K562 (cell line): Measurements from ENCODE around the gene KLHDC2. TPM values are rescaled to one million over a fixed set of nuclear protein-coding genes. Genes with fewer than 3 reads are reported as not detected.

Source experiments
- ATAC-seq: fragments of 200-7000 bp; cut with Tn5 transposase; 3 replicates; pipeline ENCODE4 v1.9.1; 2020; ENCODE audit warnings: moderate library complexity
- BruUV-seq: library from RNA; stranded (reverse); fragments of 400-500 nt; replicated peaks from 2 replicates; lab custom pipeline; 2021; lab: Mats Ljungman, UMichigan
- CTCF ChIA-PET: fragments of 300-600 bp; formaldehyde crosslinking; extraction: SDS; loops from one replicate; lab custom pipeline; 2021; ENCODE audit warnings: low intra/inter-chr PET ratio; lab: Yijun Ruan, JAX
- POLR2A ChIA-PET: fragments of 300-600, 350-650 bp; sonication (Branson Sonifier 250); formaldehyde crosslinking; extraction: SDS; loops from one replicate; lab custom pipeline; 2021; ENCODE audit warnings: antibody characterized with exemption, inconsistent platforms; lab: Yijun Ruan, JAX
- DNase-seq, 4 experiments: peaks; one replicate each; pipeline versions ENCODE4 v3.0.0 to v3.0.0-alpha.2; 2011 to 2018; ENCODE audit warnings: low spot score in 3 of 4, mixed read lengths in 3 of 4; ENCODE audit errors: extremely low read depth in 1 of 4
- FAIRE-seq: peaks from 2 replicates; lab custom pipeline; 2011; peaks lifted over from hg19 to GRCh38; lab: Jason Lieb, UNC
- H2AFZ ChIP-seq: 2 replicates; pipeline ENCODE4 v1.6.0; 2011; ENCODE audit warnings: low read depth, low read length, control low read depth, inconsistent platforms
- H3K27ac ChIP-seq: fragments of 200-600 bp; 3 replicates; pipeline ENCODE4 v1.8.0; 2011; ENCODE audit warnings: low read depth, mild to moderate bottlenecking, control low read depth, inconsistent platforms, low read length, moderate library complexity, mixed read lengths; ENCODE audit errors: extremely low read depth
- H3K27me3 ChIP-seq, 2 experiments: fragments of 300-600 bp in 1 of 2; 2 replicates in 1 of 2; 3 replicates in 1 of 2; pipeline versions ENCODE4 v1.6.0 to v1.8.0; 2011; ENCODE audit warnings: inconsistent platforms in 2 of 2, low read length in 2 of 2, mild to moderate bottlenecking in 1 of 2, mixed read lengths in 1 of 2, moderate library complexity in 1 of 2; ENCODE audit not compliant: control insufficient read depth in 2 of 2, insufficient read depth in 2 of 2
- H3K36me3 ChIP-seq: fragments of 300-600 bp; 3 replicates; pipeline ENCODE4 v1.8.0; 2011; ENCODE audit warnings: mild to moderate bottlenecking, low read length, inconsistent platforms; ENCODE audit not compliant: control insufficient read depth, insufficient read depth
- H3K4me1 ChIP-seq, 2 experiments: fragments of 200-600 bp in 1 of 2; replicated peaks in 1 of 2; 2 replicates in 1 of 2; 3 replicates in 1 of 2; pipeline versions ENCODE4 v1.5.1 to v1.8.0; 2011; ENCODE audit warnings: inconsistent platforms in 2 of 2, low read length in 2 of 2, mild to moderate bottlenecking in 1 of 2, mixed read lengths in 1 of 2, moderate library complexity in 1 of 2; ENCODE audit not compliant: control insufficient read depth in 2 of 2, insufficient read depth in 2 of 2
- H3K4me2 ChIP-seq: 2 replicates; pipeline ENCODE4 v1.6.1; 2011; ENCODE audit warnings: low read length, control low read depth, inconsistent platforms, mixed read lengths; ENCODE audit not compliant: insufficient read depth
- H3K4me3 ChIP-seq: fragments of 200-600 bp; sonication (generic), shearing (Covaris generic); 2 replicates; pipeline ENCODE4 v1.5.1; 2016; ENCODE audit warnings: control low read depth, inconsistent platforms
- H3K79me2 ChIP-seq: fragments of 200-600 bp; 3 replicates; pipeline ENCODE4 v1.8.0; 2011; ENCODE audit warnings: low read length, inconsistent platforms; ENCODE audit not compliant: control insufficient read depth, insufficient read depth
- H3K9ac ChIP-seq, 2 experiments: 2 replicates each; pipeline versions ENCODE4 v1.6.0 to v1.6.1; 2011; ENCODE audit warnings: low read depth in 2 of 2, low read length in 2 of 2, control low read depth in 1 of 2, inconsistent platforms in 1 of 2, mild to moderate bottlenecking in 1 of 2, mixed read lengths in 1 of 2; ENCODE audit not compliant: insufficient read depth in 1 of 2
- H3K9me1 ChIP-seq: one replicate; pipeline ENCODE4 v1.6.0; 2011; ENCODE audit warnings: inconsistent platforms, mild to moderate bottlenecking, low read length, moderate library complexity; ENCODE audit not compliant: control insufficient read depth, insufficient read depth
- H3K9me3 ChIP-seq: replicated peaks from 2 replicates; pipeline ENCODE4 v1.5.1; 2011; ENCODE audit warnings: low read depth, low read length, inconsistent platforms; ENCODE audit not compliant: control insufficient read depth, insufficient read depth
- H4K20me1 ChIP-seq: replicated peaks from 2 replicates; pipeline ENCODE4 v1.6.1; 2011; ENCODE audit warnings: low read length, inconsistent platforms, mixed read lengths; ENCODE audit not compliant: control insufficient read depth, insufficient read depth
- CHD1 ChIP-seq: fragments of 200-600 bp; sonication (generic); IDR thresholded peaks from one replicate; pipeline ENCODE4 v1.6.1; 2012; ENCODE audit warnings: mild to moderate bottlenecking, moderate library complexity, low read length, inconsistent platforms
- CTBP1 ChIP-seq: fragments of 450-650 bp; IDR thresholded peaks from 2 replicates; pipeline ENCODE4 v1.6.1; 2016; ENCODE audit warnings: borderline replicate concordance
- EP400 ChIP-seq: fragments of 450-650 bp; IDR thresholded peaks from 2 replicates; pipeline ENCODE4 v1.6.1; 2017; ENCODE audit warnings: antibody characterized with exemption, mild to moderate bottlenecking, moderate library complexity
- GABPA ChIP-seq: fragments of 200-800 bp; sonication (Bioruptor generic); conservative IDR thresholded peaks from 2 replicates; pipeline ENCODE4 v1.6.1; 2016; ENCODE audit warnings: low read depth, missing genetic modification characterization, missing compliant biosample characterization
- GTF2A2 ChIP-seq: IDR thresholded peaks from 2 replicates; pipeline ENCODE4 v1.6.1; 2016; ENCODE audit warnings: mild to moderate bottlenecking, missing genetic modification characterization, missing compliant biosample characterization
- GTF2E2 ChIP-seq: fragments of 200-800 bp; sonication (Bioruptor generic); IDR thresholded peaks from 2 replicates; pipeline ENCODE4 v1.6.1; 2016; ENCODE audit warnings: missing genetic modification characterization, missing compliant biosample characterization
- L3MBTL2 ChIP-seq: fragments of 450-650 bp; IDR thresholded peaks from 2 replicates; pipeline ENCODE4 v1.6.1; 2016; ENCODE audit warnings: mild to moderate bottlenecking, moderate library complexity
- MAFK ChIP-seq: IDR thresholded peaks from 2 replicates; pipeline ENCODE4 v1.6.1; 2011; ENCODE audit warnings: low read length, improper control_type of control experiment
- MEIS2 ChIP-seq: fragments of 450-650 bp; IDR thresholded peaks from 2 replicates; pipeline ENCODE4 v1.6.1; 2014; ENCODE audit warnings: mild to moderate bottlenecking; ENCODE audit not compliant: partially characterized antibody
- PYGO2 ChIP-seq: fragments of 450-650 bp; IDR thresholded peaks from 2 replicates; pipeline ENCODE4 v1.6.1; 2016; ENCODE audit warnings: mild to moderate bottlenecking, missing genetic modification characterization, moderate library complexity, missing compliant biosample characterization
- SP2 ChIP-seq: IDR thresholded peaks from 2 replicates; pipeline ENCODE4 v1.6.1; 2011; ENCODE audit warnings: mild to moderate bottlenecking, low read depth, low read length, moderate library complexity; ENCODE audit not compliant: poor library complexity, severe bottlenecking; ENCODE audit errors: extremely low read depth
- U2AF1 ChIP-seq: fragments of 200-400 bp; formaldehyde crosslinking; optimal IDR thresholded peaks from 2 replicates; pipeline ENCODE3; 2017; ENCODE audit warnings: mild to moderate bottlenecking, low read depth, low read length, moderate library complexity
- ZNF12 ChIP-seq: sonication (generic); formaldehyde crosslinking; IDR thresholded peaks from 2 replicates; pipeline ENCODE4 v1.4.0; 2020; ENCODE audit warnings: mild to moderate bottlenecking, missing genetic modification reagents
- ZNF407 ChIP-seq: fragments of 450-650 bp; IDR thresholded peaks from 2 replicates; pipeline ENCODE4 v1.6.1; 2016; ENCODE audit warnings: low read depth
- WGBS: fragments of 100-300 bp; shearing (Covaris generic); methylation state at CpG from one replicate; pipeline ENCODE4 v1.1.6; 2016; ENCODE audit warnings: low coverage, mixed read lengths; ENCODE audit not compliant: insufficient coverage; ENCODE audit errors: missing lambda C conversion rate; 5-methylcytosine and 5-hydroxymethylcytosine counted together
- in situ Hi-C: fragments of 300-500 bp; cut with MboI; formaldehyde crosslinking; loops from 4 replicates; pipeline ENCODE4 v1.15.0; 2018; ENCODE audit warnings: inconsistent platforms, mixed read lengths
- intact Hi-C: fragments of 100-400 bp; cut with micrococcal nuclease; formaldehyde crosslinking; loops from 2 replicates; pipeline ENCODE4 v1.14.2; 2022
- polyA plus RNA-seq, 8 experiments: library from polyadenylated mRNA; depleted of rRNA in 4 of 8; stranded (reverse) in 5 of 8; unstranded in 3 of 8; fragments of >200 nt; fragmentation: Nextera tagmentation in 2 of 8; fragmentation: Illumina TruSeq in 1 of 8; extraction: Ambion mirVana in 2 of 8; extraction: Trizol in 1 of 8; gene quantifications; 2 replicates each; pipeline versions ENCODE4 v1.2.1 to v1.2.3, GENCODE V29; 2011 to 2014; ENCODE audit warnings: inconsistent platforms in 1 of 8, missing spikeins in 1 of 8
- total RNA-seq, 7 experiments: library from RNA; depleted of rRNA in 6 of 7; stranded (reverse); fragments of >200 nt in 6 of 7; fragmentation: Illumina TruSeq in 2 of 7; extraction: Trizol in 2 of 7; gene quantifications; 2 replicates each; pipeline versions ENCODE4 v1.2.1 to v1.2.3, GENCODE V29; 2011 to 2021; ENCODE audit warnings: low replicate concordance in 1 of 7

KLHDC2 gene
- total and polyA plus RNA-seq, 9 of the 15 experiments (the other 6 are each of a cell fraction or from before 2014, with no cell fraction given) = 6.3 to 41.7 (median 20.0) TPM

- FAIRE-seq (peak; percentile 84), ATAC-seq (peak; percentile 68), DNase-seq (peak; percentile 41 to 74 (median 44))
- peak overlapping the region; percentile 91 for H2AFZ ChIP-seq
- H3K79me2 ChIP-seq = peaks cover 32% of the 10 kb centered on the region
- no peaks in the 10 kb centered on the region for H3K27me3 ChIP-seq
- no peaks in the 10 kb centered on the region for H3K9me1 ChIP-seq
- H4K20me1 ChIP-seq = no peaks in the 10 kb centered on the region
- in situ Hi-C loops = loop anchor here (5.0 kb wide), 1 partner anchor 81 kb away; the partner anchor contains the start of gene POLE2
- peaks cover 17 to 20% of the 10 kb centered on the region in 2 experiments; a peak in 4 of 5 replicates for H3K4me1 ChIP-seq
- H3K4me2 ChIP-seq = peak overlapping the region; percentile 95
- no peaks in the 10 kb centered on the region for H3K36me3 ChIP-seq
- under 1% methylated on average over 26 of the region's 67 CpGs for WGBS
- intact Hi-C loops = loop anchor here (2.0 to 5.0 kb wide), 2 partner anchors 78 to 136 kb away; no protein-coding TSS in a partner anchor
- no TSS peak for BruUV-seq
- peak overlapping the region; percentile 94 to 100 for H3K9ac ChIP-seq
- peak overlapping the region; percentile 99 for H3K27ac ChIP-seq
- H3K4me3 ChIP-seq = peak overlapping the region; percentile 93
- CTCF ChIA-PET = no interaction called here
- POLR2A ChIA-PET = interaction anchor here (0.5 to 5.4 kb wide), 12 partner anchors 13 to 148 kb away, joined by 3 to 31 read pairs (median 4); partner anchors contain the start of genes DNAAF2, KLHDC1, MGAT2 and POLE2
- no peaks in the 10 kb centered on the region for H3K9me3 ChIP-seq
- no peak for TF ChIP-seq PYGO2 (tag)
- 0 out of 2 replicates have a peak, but pooled peaks have one; percentile 23 for TF ChIP-seq CTBP1
- peak; percentile 35 for TF ChIP-seq U2AF1
- TF ChIP-seq SP2 = no peak
- no peak for TF ChIP-seq GTF2E2 (tag)
- peak; percentile 79 for TF ChIP-seq EP400
- peak; percentile 71; the same call in 1 of the 2 replicates for TF ChIP-seq L3MBTL2
- peak; percentile 78 for TF ChIP-seq CHD1
- 0 out of 2 replicates have a peak, but pooled peaks have one; percentile 28 for TF ChIP-seq ZNF12 (CRISPR knock-in tag)
- no peak for TF ChIP-seq GABPA (tag)
- no peak for TF ChIP-seq MAFK
- no peak for TF ChIP-seq MEIS2
- TF ChIP-seq ZNF407 = no peak
- TF ChIP-seq GTF2A2 = no peak
These were observed 558 bp downstream of the KLHDC2 start for GRCh38 chr14:49768301-49769121.
